Activated CD4-positive, alpha-beta T cell treated with anti-CD3 and anti-CD28 coated beads, Interleukin-2, amount 50 U/mL, for 1 hour (primary cell): ENCODE results near the gene MYO18A.
A peak's percentile ranks its signal among the peaks of the same experiment; 100 is the strongest.

Experiments used
- DNase-seq: peaks from one replicate; pipeline ENCODE4 v3.0.0-alpha.2; 2020

The MYO18A gene

GRCh38 chr17:29165800-29166506, 14.2 kb downstream of the MYO18A start:
- no peak for DNase-seq

- no peak for DNase-seq
Observed at GRCh38 chr17:29165261-29165660, 14.9 kb downstream of the MYO18A start.

- no peak for DNase-seq
Observed at GRCh38 chr17:29163563-29163962, 16.6 kb downstream of the MYO18A start.

- no peak for DNase-seq
Observed at GRCh38 chr17:29162909-29163341, 17.3 kb downstream of the MYO18A start.

- DNase-seq: no peak
Observed at GRCh38 chr17:29162082-29162908, 17.9 kb downstream of the MYO18A start.

GRCh38 chr17:29160253-29160652, 19.9 kb downstream of the MYO18A start:
- DNase-seq: no peak

GRCh38 chr17:29159306-29159860, 20.8 kb downstream of the MYO18A start:
- no peak for DNase-seq

GRCh38 chr17:29158488-29159275, 21.5 kb downstream of the MYO18A start:
- no peak for DNase-seq

GRCh38 chr17:29158096-29158487, 22.1 kb downstream of the MYO18A start:
- no peak for DNase-seq

- DNase-seq: no peak
Observed at GRCh38 chr17:29157310-29157709, 22.9 kb downstream of the MYO18A start.

- no peak for DNase-seq
Observed at GRCh38 chr17:29156781-29157180, 23.4 kb downstream of the MYO18A start.

- DNase-seq: no peak
Observed at GRCh38 chr17:29155966-29156338, 24.2 kb downstream of the MYO18A start.

GRCh38 chr17:29155227-29155965, 24.8 kb downstream of the MYO18A start:
- peak; percentile 43 for DNase-seq

- DNase-seq: no peak
Observed at GRCh38 chr17:29154516-29155226, 25.5 kb downstream of the MYO18A start.

GRCh38 chr17:29151567-29151966, 28.6 kb downstream of the MYO18A start:
- DNase-seq: no peak

- no peak for DNase-seq
Observed at GRCh38 chr17:29150161-29150560, 30.0 kb downstream of the MYO18A start.

- DNase-seq: no peak
Observed at GRCh38 chr17:29149431-29150064, 30.6 kb downstream of the MYO18A start.

GRCh38 chr17:29148790-29149430, 31.3 kb downstream of the MYO18A start:
- DNase-seq: peak; percentile 89

- no peak for DNase-seq
Observed at GRCh38 chr17:29148257-29148789, 31.9 kb downstream of the MYO18A start.

GRCh38 chr17:29147682-29148081, 32.5 kb downstream of the MYO18A start:
- no peak for DNase-seq
